Transverse colon (tissue), 4 donors: ENCODE data around the gene UBR3. TPM values are rescaled to one million over a fixed set of nuclear protein-coding genes. Genes with fewer than 3 reads are reported as not detected.

ENCODE experiments used
- small RNA-seq, 4 donors: library from RNA; depleted of rRNA; stranded (forward); fragments of <200 nt; gene quantifications; one replicate each; pipeline ENCODE3, GENCODE V24; 2016
- total RNA-seq, 4 donors: library from RNA; depleted of rRNA; stranded (reverse); fragments of >200 nt; gene quantifications; one replicate each; pipeline ENCODE4 v1.1.0, GENCODE V29; 2016

The UBR3 gene
- total RNA-seq, 4 donors from 2014 or later = 45.2 to 79.0 (median 74.1) TPM

Small RNAs within 50 kb of the gene (small RNA-seq; reads per million reads assigned to genes)
- 0 reads per million in 4 donors for gene RNU6-1006P

Other genes with a start within 250 kb of the UBR3 start
- 10 to 100 TPM; 25.9 to 55.7 (median 44.4) TPM for gene PPIG, start 243.1 kb upstream of the UBR3 start, total RNA-seq
- not detected for gene CFAP210, start 133.0 kb upstream of the UBR3 start, total RNA-seq
- gene PHOSPHO2, start 133.0 kb upstream of the UBR3 start, total RNA-seq = 10 to 100 TPM in 2 of 4 donors, 1 to 10 TPM in 2; 2.6 to 16.5 (median 7.7) TPM
- 10 to 100 TPM in 2 of 4 donors, 1 to 10 TPM in 2; 5.2 to 17.5 (median 10.1) TPM for gene KLHL23, start 93.6 kb upstream of the UBR3 start, total RNA-seq
- 10 to 100 TPM; 28.3 to 55.3 (median 30.3) TPM for gene SSB, start 28.6 kb upstream of the UBR3 start, total RNA-seq
- gene METTL5, start 2.5 kb upstream of the UBR3 start, total RNA-seq = 10 to 100 TPM in 3 of 4 donors, not detected in 1; 10.5 to 35.7 (median 34.1) TPM